ENCODE results near the gene PDE9A.

PDE9A gene

DNA sequence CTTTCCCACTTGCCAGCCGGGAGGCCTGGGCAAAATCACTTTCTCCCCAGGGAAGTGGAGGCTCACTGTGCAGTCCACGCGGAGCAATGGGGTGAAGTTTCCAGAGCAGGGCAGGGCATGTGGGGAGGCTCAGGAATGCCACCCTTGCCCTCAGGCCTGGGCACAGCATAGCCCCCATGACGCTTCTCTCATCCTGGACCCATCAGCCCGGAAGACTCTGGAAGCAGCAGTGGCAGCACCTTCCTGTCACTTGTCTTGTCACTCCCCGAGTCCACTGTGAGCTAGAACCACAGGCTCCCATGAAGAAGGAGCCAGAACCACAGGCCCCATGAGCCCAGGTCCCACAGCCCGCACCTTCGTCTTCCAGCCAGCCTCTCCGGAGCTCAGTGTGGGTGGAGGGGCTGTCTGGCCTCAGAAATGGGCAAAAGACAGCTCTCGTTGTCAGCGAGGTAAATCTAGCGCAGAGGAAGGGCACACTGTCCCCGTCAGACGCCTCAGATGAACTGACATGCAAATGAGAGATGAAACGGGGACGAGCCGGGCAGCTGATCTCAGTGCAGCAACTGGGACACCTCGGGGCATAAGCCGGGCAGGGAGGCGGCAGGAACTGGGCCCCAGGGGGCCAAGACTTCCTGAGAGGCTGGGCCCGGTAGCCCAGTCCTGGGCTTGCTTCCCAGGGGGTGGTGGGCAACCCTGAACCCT lies 6.1 kb downstream of the PDE9A start:
- H3K4me1 ChIP-seq (ENCODE audit: low read depth, poor library complexity, severe bottlenecking): no peaks in the 10 kb centered on the region
- H3K4me3 ChIP-seq (IDR thresholded peaks at IDR 0.05; ENCODE audit: insufficient read depth, low read depth, low read length): no peak overlapping the region
- peaks cover 71% of the 10 kb centered on the region for H3K27me3 ChIP-seq (ENCODE audit: insufficient read depth, low read depth)
- no peak overlapping the region for H3K9ac ChIP-seq
- H3K27ac ChIP-seq: no peak overlapping the region
- H4K20me1 ChIP-seq (ENCODE audit: insufficient read depth): no peaks in the 10 kb centered on the region
- no peak overlapping the region for H2AFZ ChIP-seq (ENCODE audit: low read depth)
- TF ChIP-seq, protein P1, sequence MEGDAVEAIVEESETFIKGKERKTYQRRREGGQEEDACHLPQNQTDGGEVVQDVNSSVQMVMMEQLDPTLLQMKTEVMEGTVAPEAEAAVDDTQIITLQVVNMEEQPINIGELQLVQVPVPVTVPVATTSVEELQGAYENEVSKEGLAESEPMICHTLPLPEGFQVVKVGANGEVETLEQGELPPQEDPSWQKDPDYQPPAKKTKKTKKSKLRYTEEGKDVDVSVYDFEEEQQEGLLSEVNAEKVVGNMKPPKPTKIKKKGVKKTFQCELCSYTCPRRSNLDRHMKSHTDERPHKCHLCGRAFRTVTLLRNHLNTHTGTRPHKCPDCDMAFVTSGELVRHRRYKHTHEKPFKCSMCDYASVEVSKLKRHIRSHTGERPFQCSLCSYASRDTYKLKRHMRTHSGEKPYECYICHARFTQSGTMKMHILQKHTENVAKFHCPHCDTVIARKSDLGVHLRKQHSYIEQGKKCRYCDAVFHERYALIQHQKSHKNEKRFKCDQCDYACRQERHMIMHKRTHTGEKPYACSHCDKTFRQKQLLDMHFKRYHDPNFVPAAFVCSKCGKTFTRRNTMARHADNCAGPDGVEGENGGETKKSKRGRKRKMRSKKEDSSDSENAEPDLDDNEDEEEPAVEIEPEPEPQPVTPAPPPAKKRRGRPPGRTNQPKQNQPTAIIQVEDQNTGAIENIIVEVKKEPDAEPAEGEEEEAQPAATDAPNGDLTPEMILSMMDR (conservative IDR thresholded peaks at IDR 0.05; ENCODE audit: low read depth, low read length): no peak
- H3K4me2 ChIP-seq: no peak overlapping the region
- no peaks in the 10 kb centered on the region for H3K36me3 ChIP-seq (ENCODE audit: insufficient read depth)
- H3K79me2 ChIP-seq (ENCODE audit: insufficient read depth, low read depth): no peaks in the 10 kb centered on the region

DNA sequence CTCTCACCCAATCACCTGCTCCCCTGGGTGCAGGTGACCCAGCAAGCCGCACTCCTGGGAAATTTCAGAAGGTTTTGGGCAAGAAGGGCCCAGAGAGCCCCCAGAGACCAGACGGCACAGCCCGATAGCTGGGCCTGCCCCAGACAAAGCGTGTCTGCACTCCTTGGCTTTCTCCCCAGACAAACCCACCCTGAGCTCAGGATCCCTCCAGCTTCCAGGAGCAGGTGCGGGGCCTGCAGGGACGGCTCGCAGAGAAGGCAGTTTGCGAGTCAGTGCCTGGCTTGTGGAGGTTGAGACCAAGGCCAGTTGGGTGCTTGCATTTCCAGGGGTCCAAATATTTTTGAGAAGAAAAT lies 6.7 kb downstream of the PDE9A start:
- H3K27me3 ChIP-seq (ENCODE audit: insufficient read depth, low read depth): peaks cover 71% of the 10 kb centered on the region
- H3K36me3 ChIP-seq (ENCODE audit: insufficient read depth): no peaks in the 10 kb centered on the region

DNA sequence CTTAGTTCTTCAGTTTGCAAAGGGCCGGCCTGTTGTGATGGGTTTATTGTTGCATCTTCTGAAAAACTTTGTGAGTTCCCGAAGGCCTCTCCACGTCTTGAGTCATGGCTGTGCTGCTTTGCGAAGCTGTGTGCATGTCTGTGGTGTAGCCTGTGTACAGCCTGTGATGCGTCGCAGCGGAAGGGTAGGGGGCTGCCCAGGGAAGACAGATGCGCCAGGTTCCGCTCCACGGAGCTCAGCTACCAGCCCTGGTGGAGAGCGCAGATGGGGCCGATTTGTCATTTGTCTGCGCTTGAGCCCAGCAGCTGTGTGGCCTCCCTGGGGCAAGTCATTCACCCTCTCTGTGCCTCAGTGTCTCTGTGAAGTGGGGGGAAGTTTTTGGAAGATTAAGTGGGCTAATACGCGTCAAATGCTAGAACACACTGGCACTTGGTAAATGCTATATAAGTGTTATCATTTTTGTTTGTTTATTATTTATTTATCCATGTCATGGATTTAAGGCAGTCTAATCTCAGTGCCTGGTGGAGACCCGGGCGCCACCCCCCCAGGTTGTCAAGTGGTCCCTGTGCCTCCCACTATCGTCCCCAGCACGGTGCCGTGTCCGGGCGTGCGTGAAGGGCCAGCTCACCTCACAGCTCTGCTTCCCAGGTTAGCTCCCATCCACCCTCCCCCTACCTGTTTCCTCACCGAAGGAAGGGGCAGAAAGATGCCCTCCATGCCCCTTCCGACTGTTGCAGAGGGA lies 8.4 kb downstream of the PDE9A start:
- H3K27ac ChIP-seq: no peak overlapping the region
- H2AFZ ChIP-seq (ENCODE audit: low read depth): no peak overlapping the region
- no peaks in the 10 kb centered on the region for H3K79me2 ChIP-seq (ENCODE audit: insufficient read depth, low read depth)
- no peak overlapping the region for H3K9ac ChIP-seq
- TF ChIP-seq, protein P1 (conservative IDR thresholded peaks at IDR 0.05; ENCODE audit: low read depth, low read length): no peak
- no peak overlapping the region for H3K4me2 ChIP-seq
- no peak overlapping the region for H3K4me3 ChIP-seq (IDR thresholded peaks at IDR 0.05; ENCODE audit: insufficient read depth, low read depth, low read length)
- H3K36me3 ChIP-seq (ENCODE audit: insufficient read depth): no peaks in the 10 kb centered on the region
- H3K4me1 ChIP-seq (ENCODE audit: low read depth, poor library complexity, severe bottlenecking): no peaks in the 10 kb centered on the region
- H4K20me1 ChIP-seq (ENCODE audit: insufficient read depth): no peaks in the 10 kb centered on the region
- peaks cover 58% of the 10 kb centered on the region for H3K27me3 ChIP-seq (ENCODE audit: insufficient read depth, low read depth)

More for the DNA sequence above, 6.7 kb downstream of the PDE9A start:
- Histone ChIP-seq H4K20me1 (ENCODE audit: insufficient read depth) (no peaks in the 10 kb centered on the region), H3K27ac (no peak overlapping the region), H2AFZ (ENCODE audit: low read depth) (no peak overlapping the region), H3K4me2 (no peak overlapping the region), H3K79me2 (ENCODE audit: insufficient read depth, low read depth) (no peaks in the 10 kb centered on the region), H3K4me3 (IDR thresholded peaks at IDR 0.05; ENCODE audit: insufficient read depth, low read depth, low read length) (no peak overlapping the region), H3K4me1 (ENCODE audit: low read depth, poor library complexity, severe bottlenecking) (no peaks in the 10 kb centered on the region), H3K9ac (no peak overlapping the region)
- TF ChIP-seq, protein P1 (conservative IDR thresholded peaks at IDR 0.05; ENCODE audit: low read depth, low read length): no peak

DNA sequence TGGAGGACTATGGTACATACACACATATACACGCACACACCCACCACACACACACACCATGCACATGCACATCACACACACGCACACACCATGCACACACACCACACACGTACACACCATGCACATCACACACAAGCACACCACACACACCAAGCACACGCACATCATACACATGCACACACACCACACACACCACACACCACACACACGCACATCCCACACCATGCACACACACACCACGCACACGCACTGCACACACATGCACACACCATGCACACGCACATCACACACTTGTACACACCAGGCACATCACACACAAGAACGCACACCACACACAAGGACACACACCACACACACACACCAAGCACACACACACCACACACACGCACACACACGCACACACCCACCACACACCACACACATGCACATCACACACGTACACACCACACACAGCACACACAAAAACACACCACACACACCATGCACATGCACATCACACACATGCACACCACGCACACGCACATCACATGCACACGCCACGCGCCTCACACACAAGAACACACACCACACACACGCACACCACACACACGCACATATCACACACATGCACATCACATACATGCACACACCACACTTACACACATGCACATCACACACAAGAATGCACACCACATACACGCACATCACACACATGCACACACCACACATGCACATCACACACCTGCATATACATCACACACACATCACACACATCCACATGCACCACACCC lies 9.2 kb downstream of the PDE9A start:
- H3K4me1 ChIP-seq (ENCODE audit: low read depth, poor library complexity, severe bottlenecking): no peaks in the 10 kb centered on the region
- no peaks in the 10 kb centered on the region for H3K79me2 ChIP-seq (ENCODE audit: insufficient read depth, low read depth)
- no peak overlapping the region for H3K9ac ChIP-seq
- no peaks in the 10 kb centered on the region for H4K20me1 ChIP-seq (ENCODE audit: insufficient read depth)
- peaks cover 58% of the 10 kb centered on the region for H3K27me3 ChIP-seq (ENCODE audit: insufficient read depth, low read depth)
- H2AFZ ChIP-seq (ENCODE audit: low read depth): no peak overlapping the region
- H3K36me3 ChIP-seq (ENCODE audit: insufficient read depth): no peaks in the 10 kb centered on the region
- H3K4me2 ChIP-seq: no peak overlapping the region
- TF ChIP-seq, protein P1 (conservative IDR thresholded peaks at IDR 0.05; ENCODE audit: low read depth, low read length): no peak
- no peak overlapping the region for H3K4me3 ChIP-seq (IDR thresholded peaks at IDR 0.05; ENCODE audit: insufficient read depth, low read depth, low read length)
- H3K27ac ChIP-seq: no peak overlapping the region
